HUDEP-2 (cell line): ENCODE data around the gene ZER1.
"Not testable (repeated sequence)": the region's sequence is repeated elsewhere in the genome, so short reads cannot be mapped to it uniquely, and the experiment has no call there.

Source experiments
- DNase-seq, 76 experiments: peaks; one replicate each; lab custom pipeline; 2025; ENCODE audit not compliant: unreplicated experiment in 76 of 76; lab: John Stamatoyannopoulos, UW

ZER1 gene

GRCh38 chr9:128699096-128699795 lies 72.5 kb downstream of the ZER1 start:
- not testable (repeated sequence) for DNase-seq

- no peak for DNase-seq
Measured at GRCh38 chr9:128696923-128697707, 74.6 kb downstream of the ZER1 start.

- no peak for DNase-seq
Measured at GRCh38 chr9:128694344-128694743, 77.4 kb downstream of the ZER1 start.

GRCh38 chr9:128693738-128694137 lies 78.0 kb downstream of the ZER1 start:
- not testable (repeated sequence) for DNase-seq

GRCh38 chr9:128690684-128691034 lies 81.1 kb downstream of the ZER1 start:
- no peak for DNase-seq

GRCh38 chr9:128689820-128690683 lies 81.7 kb downstream of the ZER1 start:
- peak in 18 of 76 experiments; percentile 5 to 34 (median 17) for DNase-seq

GRCh38 chr9:128689293-128689774 lies 82.4 kb downstream of the ZER1 start:
- DNase-seq = peak in 18 of 76 experiments; percentile 28 to 64 (median 52)

GRCh38 chr9:128688501-128689292 lies 83.0 kb downstream of the ZER1 start, which contains the start of gene SET:
SET (plus strand) TSS chr9:128689222; CDS start chr9:128689583, 361 bp downstream.
- DNase-seq = peak in 72 of 76 experiments; percentile 62 to 97 (median 90)

GRCh38 chr9:128687453-128687852 lies 84.3 kb downstream of the ZER1 start:
- no peak for DNase-seq

- no peak for DNase-seq
Measured at GRCh38 chr9:128685636-128686489, 85.9 kb downstream of the ZER1 start.

- DNase-seq = peak in 29 of 76 experiments; percentile 4 to 51 (median 30)
Measured at GRCh38 chr9:128684325-128685199, 87.2 kb downstream of the ZER1 start.

- DNase-seq = no peak
Measured at GRCh38 chr9:128684065-128684324, 87.7 kb downstream of the ZER1 start.

- DNase-seq = peak in 3 of 76 experiments; percentile 3 to 11 (median 7)
Measured at GRCh38 chr9:128683340-128684064, 88.2 kb downstream of the ZER1 start.
